ENCODE measurements around the gene CEP70.

CEP70 gene

GRCh38 chr3:138452436-138452835 lies 141.6 kb downstream of the CEP70 start:
- no peak for FAIRE-seq
- DNase-seq (ENCODE audit: low spot score): no peak

- no peak for FAIRE-seq
- DNase-seq (ENCODE audit: low spot score): no peak
Measured at GRCh38 chr3:138451595-138452162, 142.4 kb downstream of the CEP70 start.

GRCh38 chr3:138450704-138451424 lies 143.2 kb downstream of the CEP70 start:
- no peak for FAIRE-seq
- DNase-seq (ENCODE audit: low spot score): no peak

GRCh38 chr3:138450181-138450580 lies 143.9 kb downstream of the CEP70 start:
- FAIRE-seq: no peak
- no peak for DNase-seq (ENCODE audit: low spot score)

GRCh38 chr3:138449490-138449889 lies 144.6 kb downstream of the CEP70 start:
- DNase-seq (ENCODE audit: low spot score) (no peak), FAIRE-seq (no peak)

- DNase-seq (ENCODE audit: low spot score) (no peak), FAIRE-seq (no peak)
Measured at GRCh38 chr3:138448631-138449030, 145.4 kb downstream of the CEP70 start.

- no peak for DNase-seq (ENCODE audit: low spot score)
- no peak for FAIRE-seq
Measured at GRCh38 chr3:138445654-138446053, 148.4 kb downstream of the CEP70 start.

GRCh38 chr3:138445236-138445635 lies 148.8 kb downstream of the CEP70 start:
- no peak for DNase-seq (ENCODE audit: low spot score)
- no peak for FAIRE-seq

Data from RCC 7860 (cell line).